T-helper 17 cell (primary cell): ENCODE measurements around the gene ABCC3. TPM values are rescaled to one million over a fixed set of nuclear protein-coding genes. Genes with fewer than 3 reads are reported as not detected.
A peak's percentile ranks its signal among the peaks of the same experiment; 100 is the strongest.
"Not testable (repeated sequence)": the region's sequence is repeated elsewhere in the genome, so short reads cannot be mapped to it uniquely, and the experiment has no call there.

ENCODE experiments used
- ATAC-seq: fragments of 150-1000 bp; cut with Tn5 transposase; 2 replicates; pipeline ENCODE4 v1.10.0; 2021; ENCODE audit warnings: mild to moderate bottlenecking, moderate library complexity
- DNase-seq, 3 donors: peaks; one replicate each; pipeline versions ENCODE4 v3.0.0 to v3.0.0-alpha.2; 2020 to 2021
- H3K9me3 ChIP-seq: one replicate; pipeline ENCODE4 v1.7.0; 2013; ENCODE audit warnings: low read length, mild to moderate bottlenecking; ENCODE audit not compliant: control insufficient read depth, poor library complexity, severe bottlenecking
- H3K27ac Mint-ChIP-seq: one replicate; pipeline ENCODE4 v1.8.0; 2022; ENCODE audit warnings: mild to moderate bottlenecking, moderate library complexity, mixed read lengths
- H3K27me3 Mint-ChIP-seq: one replicate; pipeline ENCODE4 v1.8.0; 2022; ENCODE audit warnings: mixed read lengths
- H3K36me3 Mint-ChIP-seq: one replicate; pipeline ENCODE4 v1.8.0; 2022; ENCODE audit warnings: low read depth, mixed read lengths
- H3K4me1 Mint-ChIP-seq: one replicate; pipeline ENCODE4 v1.8.0; 2022; ENCODE audit warnings: mild to moderate bottlenecking, mixed read lengths
- H3K4me3 Mint-ChIP-seq: one replicate; pipeline ENCODE4 v1.8.0; 2022; ENCODE audit warnings: mild to moderate bottlenecking, moderate library complexity, mixed read lengths
- total RNA-seq, 4 donors: library from RNA in 2 of 4; stranded (reverse) in 2 of 4; gene quantifications; one replicate each; pipeline ENCODE4 v1.2.3 and lab custom pipeline; 2022 to 2026

ABCC3 gene
- total RNA-seq, 2 donors from 2014 or later, result 3.3 to 58.0 TPM

DNA sequence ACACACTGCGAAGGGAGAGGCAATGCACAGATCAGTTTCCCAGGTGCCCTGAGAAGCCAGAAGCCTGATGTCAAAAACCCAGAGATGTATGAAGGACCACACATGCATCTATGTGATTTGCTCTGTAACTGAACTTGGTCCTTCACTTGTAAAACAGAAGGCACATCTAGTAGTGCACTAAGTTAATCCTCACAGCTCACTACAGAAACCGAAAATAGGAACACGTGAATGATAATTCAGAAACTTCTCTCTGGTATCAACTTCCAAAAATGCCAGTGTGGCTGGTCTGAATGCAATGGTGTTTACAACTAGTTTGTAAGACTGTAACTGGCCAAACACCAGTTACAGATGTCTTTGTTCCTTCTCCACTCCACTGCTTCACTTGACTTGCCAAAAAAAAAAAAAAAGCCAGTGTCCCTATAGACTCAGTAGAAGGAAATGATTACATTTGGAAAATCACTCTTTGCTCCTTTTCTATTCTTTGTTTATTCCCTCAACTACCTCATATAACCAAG lies 61.7 kb downstream of the ABCC3 start:
- peak overlapping the region; percentile 47 for H3K27ac Mint-ChIP-seq
- DNase-seq (no peak), ATAC-seq (no peak)
- H3K4me1 Mint-ChIP-seq, result peaks cover 19% of the 10 kb centered on the region
- no peak overlapping the region for H3K4me3 Mint-ChIP-seq
- peaks cover 10% of the 10 kb centered on the region for H3K36me3 Mint-ChIP-seq
- H3K9me3 ChIP-seq, result no peaks in the 10 kb centered on the region
- no peaks in the 10 kb centered on the region for H3K27me3 Mint-ChIP-seq

DNA sequence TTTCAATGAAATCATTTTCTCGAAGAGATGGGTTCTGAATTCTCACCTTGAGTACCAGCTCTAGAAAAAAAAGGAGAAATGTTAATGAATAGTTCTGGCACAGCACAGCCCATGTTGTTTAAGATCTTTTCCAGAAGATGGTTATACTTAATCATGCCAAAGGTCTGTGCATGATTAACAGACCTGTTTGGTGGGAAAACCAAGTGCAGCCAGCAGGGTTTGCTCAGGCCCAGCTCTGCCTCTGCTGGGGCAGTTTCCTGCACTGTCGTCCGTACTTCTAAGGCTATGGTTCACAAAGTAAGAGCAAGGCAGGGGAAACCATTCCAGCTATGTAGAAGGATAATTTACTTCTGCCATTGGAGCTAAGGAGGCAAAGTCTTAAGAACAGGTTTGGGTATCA lies 62.4 kb downstream of the ABCC3 start:
- no peak for ATAC-seq
- Mint-ChIP-seq H3K4me1 (peaks cover 23% of the 10 kb centered on the region), H3K27me3 (no peaks in the 10 kb centered on the region), H3K27ac (no peak overlapping the region), H3K36me3 (peaks cover 10% of the 10 kb centered on the region), H3K4me3 (no peak overlapping the region)
- DNase-seq, result no peak
- no peaks in the 10 kb centered on the region for H3K9me3 ChIP-seq

DNA sequence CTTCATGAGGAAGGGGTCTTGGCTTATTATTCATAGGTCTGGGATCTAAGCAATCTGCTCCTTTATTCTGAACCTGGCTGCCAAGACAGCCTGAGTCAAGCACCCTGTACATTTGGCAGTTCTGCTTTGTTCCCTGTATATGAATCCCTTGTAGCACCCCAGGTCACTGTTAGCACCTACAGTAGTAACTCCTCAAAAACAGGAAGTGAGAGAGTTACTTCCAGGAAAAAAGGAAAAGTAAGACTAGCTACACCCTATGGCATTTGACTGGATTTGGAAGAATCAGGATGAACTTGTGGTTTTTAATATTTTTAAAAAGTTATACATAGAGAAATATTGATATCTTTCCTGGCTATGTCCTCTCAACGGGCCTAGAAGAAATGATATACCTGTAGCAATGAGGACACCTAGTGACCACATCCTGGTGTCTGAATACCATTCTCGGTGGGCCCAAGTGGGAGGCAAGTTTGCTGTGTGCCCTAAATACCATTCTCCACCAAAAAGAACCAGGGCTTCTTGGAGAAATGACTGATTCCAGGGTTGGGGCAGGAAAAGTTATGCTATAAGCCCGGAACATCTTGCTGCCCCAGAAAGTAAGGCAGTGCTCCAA lies 63.1 kb downstream of the ABCC3 start:
- Mint-ChIP-seq H3K4me3 (no peak overlapping the region), H3K4me1 (peaks cover 22% of the 10 kb centered on the region), H3K27me3 (no peaks in the 10 kb centered on the region), H3K27ac (no peak overlapping the region), H3K36me3 (peaks cover 10% of the 10 kb centered on the region)
- H3K9me3 ChIP-seq, result no peaks in the 10 kb centered on the region
- no peak for ATAC-seq
- no peak for DNase-seq

DNA sequence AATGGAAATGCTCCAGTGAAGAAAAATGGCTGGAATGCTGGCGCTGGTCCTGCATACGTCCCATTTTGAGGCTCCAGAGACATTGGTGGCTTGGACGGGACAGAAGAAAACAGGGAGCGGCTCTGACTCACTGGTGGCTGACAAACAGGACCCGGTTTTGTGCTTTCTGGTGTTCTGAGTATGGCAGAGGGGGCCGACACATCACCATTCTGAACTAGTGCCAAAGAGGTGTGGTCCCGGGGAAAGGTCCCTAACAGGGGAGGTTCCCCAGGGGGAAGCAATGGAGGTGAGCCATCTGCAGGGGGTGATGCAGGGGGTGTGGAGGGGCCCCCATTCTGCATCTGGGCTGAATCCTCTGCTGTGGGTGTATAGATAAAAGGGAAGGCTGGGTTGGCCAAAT lies 64.7 kb downstream of the ABCC3 start:
- H3K27me3 Mint-ChIP-seq, result no peaks in the 10 kb centered on the region
- ATAC-seq (no peak), DNase-seq (no peak)
- peak overlapping the region; percentile 81 for H3K27ac Mint-ChIP-seq
- no peak overlapping the region for H3K4me3 Mint-ChIP-seq
- H3K4me1 Mint-ChIP-seq, result peaks cover 30% of the 10 kb centered on the region
- H3K9me3 ChIP-seq, result no peaks in the 10 kb centered on the region
- H3K36me3 Mint-ChIP-seq, result peaks cover 14% of the 10 kb centered on the region

DNA sequence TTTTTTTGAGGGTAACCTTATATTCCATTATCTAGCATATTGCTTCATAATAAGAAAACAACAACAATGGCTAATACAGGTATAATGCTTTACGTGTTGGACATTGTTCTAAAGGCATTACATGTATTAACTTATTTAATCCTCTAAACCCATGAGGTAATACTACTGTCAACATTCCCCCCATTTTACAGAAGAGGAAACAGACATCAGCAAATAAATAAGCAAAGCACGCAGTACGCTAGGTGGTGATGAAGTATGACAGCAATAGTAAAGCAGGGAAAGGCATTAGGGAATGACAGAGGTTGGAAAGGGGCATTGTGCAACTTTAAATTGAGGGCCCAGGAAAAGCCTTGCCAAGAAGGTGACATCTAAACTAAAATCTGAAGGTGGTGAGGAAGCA lies 68.5 kb downstream of the ABCC3 start:
- Mint-ChIP-seq H3K36me3 (peaks cover 11% of the 10 kb centered on the region), H3K4me1 (peaks cover 32% of the 10 kb centered on the region), H3K27me3 (no peaks in the 10 kb centered on the region), H3K4me3 (peak overlapping the region; percentile 61), H3K27ac (peak overlapping the region; percentile 87)
- DNase-seq (no peak), ATAC-seq (no peak)
- H3K9me3 ChIP-seq, result no peaks in the 10 kb centered on the region

DNA sequence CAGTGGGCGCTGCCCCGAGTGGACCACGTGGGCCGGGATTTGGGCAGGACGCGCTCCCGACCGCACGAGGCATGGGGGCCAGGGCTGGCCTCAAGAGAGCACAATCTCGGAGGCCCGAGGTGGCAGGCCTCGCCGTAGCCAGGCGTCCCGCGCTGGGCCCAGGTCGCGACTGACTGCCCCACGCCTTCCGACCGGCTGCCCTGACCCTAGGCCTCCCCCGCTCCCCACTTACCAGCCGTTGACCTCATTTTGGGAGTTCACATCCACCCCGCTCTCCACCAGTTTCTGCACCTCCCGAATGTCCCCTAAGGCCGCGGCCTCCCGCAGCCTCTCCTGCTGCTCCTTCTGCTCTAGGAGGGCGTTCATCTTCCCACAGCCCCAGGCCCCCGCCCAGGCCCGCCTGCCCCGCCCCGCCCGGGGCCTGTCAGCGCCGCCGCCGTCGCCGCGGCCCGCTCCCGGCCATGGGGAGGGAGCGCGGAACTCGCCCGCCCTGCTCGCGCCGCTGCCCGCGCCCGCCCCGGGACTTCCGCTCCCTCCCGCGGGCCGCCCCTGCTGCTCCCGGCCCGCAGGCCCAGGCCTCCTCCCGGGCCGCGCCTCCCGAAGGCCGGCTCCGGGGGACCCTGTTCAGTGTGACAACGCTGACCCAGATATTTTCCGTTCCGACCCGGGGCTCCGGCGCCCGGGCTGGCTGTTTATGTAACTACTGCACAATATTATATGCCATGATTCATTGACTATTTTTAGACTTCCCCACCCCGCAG lies 72.8 kb downstream of the ABCC3 start, which contains the start of gene ANKRD40:
Gene ANKRD40 (minus strand): TSS at position 626 of the 761 bp plus-strand sequence. CDS start 260 bp downstream, at position 366.
- DNase-seq (peak; percentile 72 to 91 (median 84)), ATAC-seq (peak; percentile 87)
- peak within 1 kb of the TSS; percentile 94 for H3K4me3 Mint-ChIP-seq
- H3K9me3 ChIP-seq, result no peaks in the 10 kb centered on the region
- H3K4me1 Mint-ChIP-seq, result peaks cover 30% of the 10 kb centered on the region
- no peaks in the 10 kb centered on the region for H3K27me3 Mint-ChIP-seq
- H3K27ac Mint-ChIP-seq, result peak within 1 kb of the TSS; percentile 98
- H3K36me3 Mint-ChIP-seq, result peaks cover 3% of the 10 kb centered on the region

DNA sequence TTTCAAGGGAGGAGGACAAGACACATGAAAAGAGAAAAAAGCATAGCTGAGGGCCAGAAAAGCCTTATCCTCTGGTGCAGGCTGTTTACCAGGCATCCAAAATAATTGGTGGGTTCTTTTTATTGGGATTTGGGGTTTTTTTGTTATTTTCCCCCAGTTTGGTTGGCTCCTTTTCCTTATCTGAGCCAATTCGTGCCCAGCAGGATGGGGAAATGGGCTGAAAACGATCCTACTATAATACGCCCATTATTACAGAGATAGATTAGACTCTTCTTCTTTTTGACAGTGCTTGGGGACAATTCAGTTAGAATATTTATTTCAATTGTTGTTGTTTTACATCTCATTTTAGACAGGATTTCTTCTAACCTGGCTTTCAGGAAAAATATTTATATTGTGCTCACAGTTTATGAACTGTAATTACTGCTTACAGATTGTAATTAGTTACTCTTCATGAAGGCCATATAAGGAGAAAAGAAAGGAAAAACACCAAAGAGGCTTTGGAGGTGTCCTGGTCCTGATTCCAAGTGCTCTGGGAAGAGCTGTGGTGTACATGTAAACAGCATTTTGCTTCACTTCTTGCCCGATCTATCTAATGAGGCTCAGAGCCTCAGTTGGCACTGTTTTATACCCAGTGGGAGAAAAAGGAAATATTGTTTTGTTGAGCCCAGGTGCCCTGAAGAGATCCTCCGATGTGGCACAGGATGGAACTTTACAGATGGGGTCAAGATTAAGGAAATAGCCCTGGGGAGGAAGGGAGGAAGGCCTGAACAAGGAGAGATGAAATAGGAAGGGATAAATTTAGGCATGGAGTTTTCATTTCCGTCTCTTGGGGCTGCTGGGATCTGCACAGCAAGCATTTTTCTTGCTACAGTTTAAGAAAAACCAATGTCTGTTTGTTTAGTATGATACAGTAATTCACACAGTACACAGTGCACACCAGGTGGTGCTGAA lies 73.6 kb downstream of the ABCC3 start:
- Mint-ChIP-seq H3K27me3 (no peaks in the 10 kb centered on the region), H3K27ac (peak overlapping the region; percentile 98), H3K4me1 (peaks cover 31% of the 10 kb centered on the region), H3K4me3 (peak overlapping the region; percentile 94), H3K36me3 (peaks cover 2% of the 10 kb centered on the region)
- no peaks in the 10 kb centered on the region for H3K9me3 ChIP-seq
- no peak for DNase-seq
- peak; percentile 6 for ATAC-seq

DNA sequence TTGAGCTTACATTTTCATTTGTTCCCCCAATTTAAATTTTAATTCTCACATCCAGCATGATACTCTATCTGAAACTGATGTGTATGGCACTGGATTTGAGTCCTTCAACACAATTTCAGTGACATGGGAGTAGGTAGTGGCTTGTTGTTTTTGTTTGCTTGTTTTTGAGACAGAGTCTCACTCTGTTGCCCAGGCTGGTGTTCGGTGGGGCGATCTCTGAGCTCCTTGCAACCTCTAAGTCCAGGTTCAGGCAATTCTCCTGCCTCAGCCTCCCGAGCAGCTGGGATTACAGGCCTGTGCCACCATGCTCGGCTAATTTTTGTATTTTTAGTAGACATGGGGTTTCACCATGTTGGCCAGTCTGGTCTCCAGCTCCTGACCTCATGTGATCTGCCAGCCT lies 74.4 kb downstream of the ABCC3 start:
- peak overlapping the region; percentile 94 for H3K4me3 Mint-ChIP-seq
- H3K27ac Mint-ChIP-seq, result peak overlapping the region; percentile 98
- peaks cover 28% of the 10 kb centered on the region for H3K4me1 Mint-ChIP-seq
- H3K27me3 Mint-ChIP-seq, DNase-seq, ATAC-seq, H3K36me3 Mint-ChIP-seq, H3K9me3 ChIP-seq: not testable (repeated sequence)

DNA sequence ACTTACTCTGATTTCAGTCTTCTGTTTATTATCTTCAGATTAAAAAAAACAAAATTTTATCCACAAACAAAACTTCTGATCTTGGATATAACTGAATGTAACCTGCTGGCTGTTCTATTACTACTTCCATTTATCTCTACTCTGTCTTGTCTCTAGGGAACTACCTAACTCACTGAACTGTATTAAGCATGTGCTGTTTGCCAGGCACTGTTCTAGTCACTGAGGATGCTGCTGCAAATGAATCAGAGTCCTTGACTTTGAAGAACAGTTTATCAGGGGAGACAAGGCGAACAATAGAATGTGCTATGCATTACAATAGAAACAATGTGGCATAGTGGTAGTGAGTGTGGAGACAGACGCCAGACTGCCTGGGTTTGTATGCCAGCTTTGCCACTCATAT lies 75.3 kb downstream of the ABCC3 start:
- no peaks in the 10 kb centered on the region for H3K9me3 ChIP-seq
- no peak overlapping the region for H3K4me3 Mint-ChIP-seq
- no peaks in the 10 kb centered on the region for H3K27me3 Mint-ChIP-seq
- ATAC-seq (no peak), DNase-seq (no peak)
- H3K4me1 Mint-ChIP-seq, result peaks cover 27% of the 10 kb centered on the region
- H3K36me3 Mint-ChIP-seq, result peaks cover 2% of the 10 kb centered on the region
- H3K27ac Mint-ChIP-seq, result peak overlapping the region; percentile 98

DNA sequence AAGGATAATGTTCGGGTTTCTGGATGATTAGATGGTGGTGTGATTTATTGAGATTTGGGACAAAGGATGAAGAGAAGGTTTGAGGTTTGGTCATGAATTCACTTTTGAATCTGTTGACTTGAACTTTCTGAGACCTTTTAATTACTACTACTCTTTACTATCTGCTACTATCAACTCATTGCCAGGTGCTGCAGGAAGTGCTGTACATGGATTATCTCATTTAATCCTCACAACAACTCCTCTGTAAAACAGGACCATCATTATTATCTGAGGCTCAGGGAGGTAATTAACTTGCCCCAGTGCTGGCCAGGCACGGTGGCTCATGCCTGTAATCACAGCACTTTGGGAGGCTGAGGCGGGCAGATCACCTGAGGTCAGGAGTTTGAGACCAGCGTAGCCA lies 76.0 kb downstream of the ABCC3 start:
- no peaks in the 10 kb centered on the region for H3K27me3 Mint-ChIP-seq
- peak overlapping the region; percentile 98 for H3K27ac Mint-ChIP-seq

DNA sequence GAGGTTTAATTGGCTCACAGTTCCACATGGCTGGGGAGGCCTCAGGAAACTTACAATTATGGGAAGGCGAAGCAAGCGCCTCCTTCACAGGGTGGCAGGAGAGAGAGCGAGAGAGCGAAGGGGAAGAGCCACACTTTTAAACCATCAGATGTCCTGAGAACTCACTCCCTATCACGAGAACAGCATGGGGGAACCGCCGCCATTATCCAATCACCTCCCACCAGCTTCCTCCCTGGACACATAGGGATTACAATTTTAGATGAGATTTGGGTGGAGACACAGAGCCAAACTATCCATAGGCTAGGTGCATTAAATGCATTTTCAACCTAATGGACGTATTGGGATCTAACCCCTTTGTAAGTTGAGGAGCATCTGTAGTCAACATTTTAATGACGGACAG lies 78.0 kb downstream of the ABCC3 start:
- Mint-ChIP-seq H3K27me3 (no peaks in the 10 kb centered on the region), H3K27ac (peak overlapping the region; percentile 83), H3K4me1 (peaks cover 23% of the 10 kb centered on the region), H3K36me3 (peaks cover 2% of the 10 kb centered on the region), H3K4me3 (no peak overlapping the region)
- H3K9me3 ChIP-seq, result no peaks in the 10 kb centered on the region
- DNase-seq (no peak), ATAC-seq (no peak)

More for the DNA sequence above, 76.0 kb downstream of the ABCC3 start:
- H3K36me3 Mint-ChIP-seq, result peaks cover 2% of the 10 kb centered on the region
- H3K4me3 Mint-ChIP-seq, result no peak overlapping the region
- ATAC-seq, result no peak
- no peaks in the 10 kb centered on the region for H3K9me3 ChIP-seq
- peaks cover 25% of the 10 kb centered on the region for H3K4me1 Mint-ChIP-seq
- DNase-seq, result no peak

DNA sequence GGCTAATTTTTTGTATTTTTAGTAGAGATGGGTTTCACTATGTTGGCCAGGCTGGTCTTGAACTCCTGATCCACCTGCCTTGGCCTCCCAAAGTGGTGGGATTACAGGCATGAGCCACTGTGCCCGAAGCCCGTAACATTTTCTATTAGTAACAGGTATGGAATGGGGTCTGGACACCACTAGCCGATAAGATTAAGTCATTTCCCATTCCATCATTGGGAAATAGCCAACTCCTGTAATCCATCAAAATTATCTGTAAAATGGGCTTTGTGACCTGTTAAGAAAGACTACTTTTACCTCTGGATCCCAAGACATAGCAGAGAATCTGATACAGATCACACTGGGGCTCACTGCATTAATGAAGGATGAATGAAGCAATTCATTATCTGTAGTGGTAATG lies 80.8 kb downstream of the ABCC3 start:
- H3K27ac Mint-ChIP-seq, result no peak overlapping the region
- no peaks in the 10 kb centered on the region for H3K9me3 ChIP-seq
- no peaks in the 10 kb centered on the region for H3K27me3 Mint-ChIP-seq
- no peak for DNase-seq
- no peak for ATAC-seq
- no peak overlapping the region for H3K4me3 Mint-ChIP-seq
- H3K36me3 Mint-ChIP-seq, result peaks cover 2% of the 10 kb centered on the region
- peaks cover 14% of the 10 kb centered on the region for H3K4me1 Mint-ChIP-seq
